GM12878 (cell line): ENCODE results near the gene AP3D1. TPM values are rescaled to one million over a fixed set of nuclear protein-coding genes. Genes with fewer than 3 reads are reported as not detected.
A peak's percentile ranks its signal among the peaks of the same experiment; 100 is the strongest.

Source experiments
- ATAC-seq: fragments of 200-7000 bp; cut with Tn5 transposase; 3 replicates; pipeline ENCODE4 v1.9.1; 2020; ENCODE audit warnings: mild to moderate bottlenecking, moderate library complexity
- BruUV-seq: library from RNA; stranded (reverse); fragments of 400-500 nt; replicated peaks from 2 replicates; lab custom pipeline; 2021; lab: Mats Ljungman, UMichigan
- CTCF ChIA-PET: fragments of 300-600 bp; sonication (Branson Sonifier 250); formaldehyde crosslinking; extraction: SDS; loops from one replicate; lab custom pipeline; 2021; ENCODE audit warnings: inconsistent platforms; lab: Yijun Ruan, JAX
- POLR2A ChIA-PET: fragments of 350-600 bp; formaldehyde crosslinking; extraction: SDS; loops from one replicate; lab custom pipeline; 2021; ENCODE audit warnings: inconsistent platforms; lab: Charles Lee
- RAD21 ChIA-PET: fragments of 300-600 bp; sonication (Branson Sonifier 250); formaldehyde crosslinking; loops from one replicate; lab custom pipeline; 2023; ENCODE audit warnings: antibody characterized with exemption; ENCODE audit not compliant: unreplicated experiment; lab: Charles Lee
- SMC1A ChIA-PET: fragments of 300-600 bp; sonication (Branson Sonifier 250); formaldehyde crosslinking; loops from one replicate; lab custom pipeline; 2023; ENCODE audit not compliant: unreplicated experiment, uncharacterized antibody; lab: Charles Lee
- DNase-seq: peaks from one replicate; pipeline ENCODE4 v3.0.0-alpha.2; 2011; ENCODE audit warnings: low read depth, low spot score
- FAIRE-seq: peaks from 3 replicates; lab custom pipeline; 2011; peaks lifted over from hg19 to GRCh38; lab: Jason Lieb, UNC
- H2AFZ ChIP-seq: 2 replicates; pipeline ENCODE4 v1.6.0; 2011; ENCODE audit warnings: low read depth, low read length, control low read depth; ENCODE audit not compliant: control insufficient read depth
- H3K27ac ChIP-seq: 2 replicates; pipeline ENCODE4 v1.5.1; 2011; ENCODE audit warnings: control low read depth; ENCODE audit not compliant: control insufficient read depth, insufficient read depth
- H3K27me3 ChIP-seq, 2 experiments: replicated peaks in 1 of 2; 2 replicates each; pipeline versions ENCODE4 v1.6.0 to v1.6.1; 2011; ENCODE audit warnings: low read length in 1 of 2; ENCODE audit not compliant: control insufficient read depth in 2 of 2, insufficient read depth in 2 of 2
- H3K36me3 ChIP-seq, 2 experiments: 2 replicates each; pipeline ENCODE4 v1.5.1; 2011; ENCODE audit warnings: low read length in 1 of 2; ENCODE audit not compliant: control insufficient read depth in 2 of 2, insufficient read depth in 2 of 2
- H3K4me1 ChIP-seq: 2 replicates; pipeline ENCODE4 v1.6.1; 2011; ENCODE audit warnings: mild to moderate bottlenecking, low read length, moderate library complexity, mixed read lengths; ENCODE audit not compliant: control insufficient read depth, insufficient read depth
- H3K4me2 ChIP-seq: 2 replicates; pipeline ENCODE4 v1.6.0; 2011; ENCODE audit warnings: control low read depth; ENCODE audit not compliant: control insufficient read depth, insufficient read depth
- H3K4me3 ChIP-seq: fragments of 200-600 bp; sonication (generic); 2 replicates; pipeline ENCODE4 v1.5.1; 2016
- H3K79me2 ChIP-seq: 2 replicates; pipeline ENCODE4 v1.6.0; 2011; ENCODE audit warnings: low read length; ENCODE audit not compliant: control insufficient read depth, insufficient read depth
- H3K9ac ChIP-seq: 2 replicates; pipeline ENCODE4 v1.8.0; 2011; ENCODE audit warnings: low read length, control low read depth, mixed read lengths; ENCODE audit not compliant: control insufficient read depth, insufficient read depth
- H3K9me3 ChIP-seq: replicated peaks from 3 replicates; pipeline ENCODE4 v1.5.1; 2011; ENCODE audit warnings: mild to moderate bottlenecking, low read length; ENCODE audit not compliant: control insufficient read depth, insufficient read depth
- H4K20me1 ChIP-seq: 2 replicates; pipeline ENCODE4 v1.6.0; 2011; ENCODE audit not compliant: control insufficient read depth, insufficient read depth
- FOXK2 ChIP-seq: fragments of 450-650 bp; IDR thresholded peaks from 2 replicates; pipeline ENCODE4 v1.6.1; 2017; ENCODE audit warnings: mild to moderate bottlenecking, moderate library complexity
- NBN ChIP-seq: fragments of 450-650 bp; IDR thresholded peaks from 2 replicates; pipeline ENCODE4 v1.6.1; 2016
- NR2C1 ChIP-seq: fragments of 450-650 bp; IDR thresholded peaks from 2 replicates; pipeline ENCODE4 v1.6.1; 2017; ENCODE audit warnings: antibody characterized with exemption, mild to moderate bottlenecking, moderate library complexity
- POLR2A ChIP-seq: IDR thresholded peaks from 2 replicates; pipeline ENCODE4 v1.6.1; 2011; ENCODE audit warnings: low read depth, mild to moderate bottlenecking, low read length
- POU2F2 ChIP-seq: IDR thresholded peaks from 3 replicates; pipeline ENCODE4 v1.6.1; 2011; ENCODE audit warnings: low read depth, mild to moderate bottlenecking, low read length, borderline replicate concordance
- RB1 ChIP-seq: fragments of 450-650 bp; formaldehyde crosslinking; IDR thresholded peaks from 2 replicates; pipeline ENCODE4 v1.6.1; 2017; ENCODE audit warnings: mild to moderate bottlenecking, borderline replicate concordance
- WGBS: methylation state at CpG from one replicate; pipeline ENCODE4 v1.1.6; 2016; ENCODE audit warnings: low lambda C conversion rate; ENCODE audit not compliant: insufficient replicate concordance, insufficient coverage; ENCODE audit errors: missing lambda C conversion rate; 5-methylcytosine and 5-hydroxymethylcytosine counted together
- in situ Hi-C: fragments of 300-500 bp; cut with MboI; formaldehyde crosslinking; loops from 9 replicates; pipeline ENCODE4 v1.14.3; 2018; ENCODE audit warnings: mixed read lengths
- intact Hi-C: fragments of 100-400 bp; cut with micrococcal nuclease; formaldehyde crosslinking; loops from one replicate; pipeline ENCODE4 v1.14.2; 2022; ENCODE audit not compliant: unreplicated experiment
- polyA plus RNA-seq, 11 experiments: library from polyadenylated mRNA; depleted of rRNA in 4 of 11; unstranded in 6 of 11; stranded (reverse) in 5 of 11; fragments of >200 nt; fragmentation: Nextera tagmentation in 4 of 11; fragmentation: Illumina TruSeq in 1 of 11; extraction: Ambion mirVana in 4 of 11; extraction: Trizol in 1 of 11; gene quantifications; 1 replicate in 1 of 11; 2 replicates in 10 of 11; pipeline versions ENCODE4 v1.2.1 to v1.2.3, GENCODE V29; 2011 to 2016; ENCODE audit warnings: inconsistent platforms in 2 of 11, missing spikeins in 2 of 11, low read depth in 1 of 11
- total RNA-seq, 4 experiments: library from RNA; depleted of rRNA in 3 of 4; stranded (reverse); fragments of >200 nt in 3 of 4; fragmentation: Illumina TruSeq in 1 of 4; extraction: Trizol in 1 of 4; gene quantifications; 2 replicates each; pipeline versions ENCODE4 v1.2.1 to v1.2.3, GENCODE V29; 2013 to 2021
- TF ChIP-seq, protein P1 (sequence below): fragments of 450-650 bp; formaldehyde crosslinking; IDR thresholded peaks from 2 replicates; pipeline ENCODE4 v1.5.0; 2022; ENCODE audit warnings: mild to moderate bottlenecking, missing genetic modification characterization

AP3D1 gene
- total and polyA plus RNA-seq, 10 of the 15 experiments (the other 5 are each of a cell fraction or from before 2014, with no cell fraction given): 1.5 to 108 (median 59.1) TPM

DNA sequence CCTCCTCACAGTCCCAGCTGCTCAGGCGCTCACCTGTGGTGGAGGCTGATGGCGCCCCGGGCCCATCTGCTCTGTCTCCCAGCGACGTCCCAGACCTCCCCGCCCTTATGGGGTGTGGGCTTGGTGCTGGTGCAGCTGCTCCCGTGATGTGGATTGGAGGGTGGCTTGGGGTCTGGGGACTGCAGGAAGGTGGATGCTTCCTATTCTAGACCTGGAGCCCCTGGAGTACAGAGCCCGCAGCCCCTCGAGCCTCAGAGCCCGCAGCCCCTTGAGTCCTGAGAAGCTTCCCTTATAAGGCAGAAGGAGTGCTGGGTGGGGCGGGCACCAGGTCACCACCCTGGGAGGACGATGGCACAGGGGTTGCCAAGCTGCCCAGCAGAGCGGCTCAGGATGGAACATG is 44.0 kb upstream of the AP3D1 start:
- H2AFZ ChIP-seq: no peak overlapping the region
- no peaks in the 10 kb centered on the region for H3K4me1 ChIP-seq
- FAIRE-seq (no peak), DNase-seq (no peak), ATAC-seq (no peak)
- H3K36me3 ChIP-seq: peaks cover 11 to 64% of the 10 kb centered on the region in 2 experiments; a peak in 3 of 4 replicates
- TF ChIP-seq POLR2A: peak; percentile 47
- TF ChIP-seq RB1: no peak
- peaks cover 5% of the 10 kb centered on the region; the same call in 1 of the 2 replicates for H3K79me2 ChIP-seq
- no peak overlapping the region for H3K9ac ChIP-seq
- ChIA-PET RAD21 (no interaction called here), SMC1A (no interaction called here), POLR2A (no interaction called here), CTCF (no interaction called here)
- H4K20me1 ChIP-seq: 0 out of 2 replicates have a peak, but pooled peaks cover 2% of the 10 kb centered on the region
- H3K27ac ChIP-seq: no peak overlapping the region
- intact Hi-C loops: no loop called here
- WGBS: 90% methylated on average over 13 of the region's 13 CpGs
- H3K4me2 ChIP-seq: no peak overlapping the region
- H3K9me3 ChIP-seq: no peaks in the 10 kb centered on the region
- in situ Hi-C loops: no loop called here
- H3K4me3 ChIP-seq: no peak overlapping the region
- BruUV-seq: no TSS peak
- no peaks in the 10 kb centered on the region for H3K27me3 ChIP-seq

GRCh38 chr19:2194513-2195078 is 43.2 kb upstream of the AP3D1 start:
- SMC1A ChIA-PET: no interaction called here
- ATAC-seq (no peak), DNase-seq (no peak), FAIRE-seq (no peak)
- H4K20me1 ChIP-seq: 0 out of 2 replicates have a peak, but pooled peaks cover 2% of the 10 kb centered on the region
- H3K36me3 ChIP-seq: peaks cover 11 to 67% of the 10 kb centered on the region in 2 experiments; a peak in 3 of 4 replicates
- intact Hi-C loops: no loop called here
- CTCF ChIA-PET: no interaction called here
- POLR2A ChIA-PET: no interaction called here
- no peak overlapping the region for H2AFZ ChIP-seq
- TF ChIP-seq POU2F2 (no peak), NR2C1 (no peak), FOXK2 (no peak), NBN (no peak), RB1 (no peak)
- TF ChIP-seq, protein P1, sequence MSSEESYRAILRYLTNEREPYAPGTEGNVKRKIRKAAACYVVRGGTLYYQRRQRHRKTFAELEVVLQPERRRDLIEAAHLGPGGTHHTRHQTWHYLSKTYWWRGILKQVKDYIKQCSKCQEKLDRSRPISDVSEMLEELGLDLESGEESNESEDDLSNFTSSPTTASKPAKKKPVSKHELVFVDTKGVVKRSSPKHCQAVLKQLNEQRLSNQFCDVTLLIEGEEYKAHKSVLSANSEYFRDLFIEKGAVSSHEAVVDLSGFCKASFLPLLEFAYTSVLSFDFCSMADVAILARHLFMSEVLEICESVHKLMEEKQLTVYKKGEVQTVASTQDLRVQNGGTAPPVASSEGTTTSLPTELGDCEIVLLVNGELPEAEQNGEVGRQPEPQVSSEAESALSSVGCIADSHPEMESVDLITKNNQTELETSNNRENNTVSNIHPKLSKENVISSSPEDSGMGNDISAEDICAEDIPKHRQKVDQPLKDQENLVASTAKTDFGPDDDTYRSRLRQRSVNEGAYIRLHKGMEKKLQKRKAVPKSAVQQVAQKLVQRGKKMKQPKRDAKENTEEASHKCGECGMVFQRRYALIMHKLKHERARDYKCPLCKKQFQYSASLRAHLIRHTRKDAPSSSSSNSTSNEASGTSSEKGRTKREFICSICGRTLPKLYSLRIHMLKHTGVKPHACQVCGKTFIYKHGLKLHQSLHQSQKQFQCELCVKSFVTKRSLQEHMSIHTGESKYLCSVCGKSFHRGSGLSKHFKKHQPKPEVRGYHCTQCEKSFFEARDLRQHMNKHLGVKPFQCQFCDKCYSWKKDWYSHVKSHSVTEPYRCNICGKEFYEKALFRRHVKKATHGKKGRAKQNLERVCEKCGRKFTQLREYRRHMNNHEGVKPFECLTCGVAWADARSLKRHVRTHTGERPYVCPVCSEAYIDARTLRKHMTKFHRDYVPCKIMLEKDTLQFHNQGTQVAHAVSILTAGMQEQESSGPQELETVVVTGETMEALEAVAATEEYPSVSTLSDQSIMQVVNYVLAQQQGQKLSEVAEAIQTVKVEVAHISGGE (CRISPR knock-in tag): no peak
- H3K4me3 ChIP-seq: no peak overlapping the region
- in situ Hi-C loops: no loop called here
- RAD21 ChIA-PET: no interaction called here
- no peaks in the 10 kb centered on the region for H3K9me3 ChIP-seq
- no TSS peak for BruUV-seq
- no peaks in the 10 kb centered on the region for H3K27me3 ChIP-seq
- H3K9ac ChIP-seq: no peak overlapping the region
- H3K79me2 ChIP-seq: peaks cover 5% of the 10 kb centered on the region; the same call in 1 of the 2 replicates
- H3K4me1 ChIP-seq: no peaks in the 10 kb centered on the region
- 94% methylated on average over 17 of the region's 25 CpGs for WGBS
- H3K27ac ChIP-seq: no peak overlapping the region
- H3K4me2 ChIP-seq: no peak overlapping the region
